ENCODE data around the gene RAB11B.

- TF ChIP-seq SMC3 (conservative IDR thresholded peaks at IDR 0.05; ENCODE audit: poor library complexity) = no peak
- TF ChIP-seq CTCF (IDR thresholded peaks at IDR 0.05; ENCODE audit: poor library complexity, severe bottlenecking) = no peak
- no peak for TF ChIP-seq EZH2 (IDR thresholded peaks at IDR 0.05; ENCODE audit: borderline replicate concordance, insufficient read depth, low read length, poor library complexity, severe bottlenecking)
- TF ChIP-seq POLR2AphosphoS5 (IDR thresholded peaks at IDR 0.05) = no peak
Measured at GRCh38 chr19:8355631-8356402, 34.3 kb upstream of the RAB11B start.

Measured in neural cell (in vitro differentiated cells).